Spleen (tissue), 7 donors: ENCODE data around the gene SCGB2B2.

Experiments used
- POLR2A ChIP-seq, 3 donors: fragments of 450-650 bp; IDR thresholded peaks; one replicate each; pipeline ENCODE4 v1.5.1; 2017; ENCODE audit warnings: antibody characterized with exemption in 3 of 3, mild to moderate bottlenecking in 1 of 3
- POLR2AphosphoS5 ChIP-seq, 3 donors: sonication (generic); formaldehyde crosslinking; IDR thresholded peaks; one replicate each; pipeline ENCODE4 v1.5.1; 2017; ENCODE audit warnings: antibody characterized with exemption in 3 of 3
- TF ChIP-seq, protein P1 (sequence below), 11 experiments: fragments of 200-600 bp in 7 of 11; fragments of 450-650 bp in 4 of 11; sonication (generic) in 4 of 11; IDR thresholded peaks in 8 of 11; conservative IDR thresholded peaks in 3 of 11; 1 replicate in 7 of 11; 2 replicates in 4 of 11; pipeline versions ENCODE4 v1.4.0 to v1.8.0; 2016 to 2021; ENCODE audit warnings: antibody characterized with exemption in 11 of 11, inconsistent platforms in 4 of 11, mild to moderate bottlenecking in 1 of 11
- donor health status: DM: no; HTN: no; CAD: no; lungs with moderate emphysema.
- donor health status: DM: no; HTN: no; CAD: no.
- donor health status: DM: no; HTN: no; CAD: no.

DNA sequence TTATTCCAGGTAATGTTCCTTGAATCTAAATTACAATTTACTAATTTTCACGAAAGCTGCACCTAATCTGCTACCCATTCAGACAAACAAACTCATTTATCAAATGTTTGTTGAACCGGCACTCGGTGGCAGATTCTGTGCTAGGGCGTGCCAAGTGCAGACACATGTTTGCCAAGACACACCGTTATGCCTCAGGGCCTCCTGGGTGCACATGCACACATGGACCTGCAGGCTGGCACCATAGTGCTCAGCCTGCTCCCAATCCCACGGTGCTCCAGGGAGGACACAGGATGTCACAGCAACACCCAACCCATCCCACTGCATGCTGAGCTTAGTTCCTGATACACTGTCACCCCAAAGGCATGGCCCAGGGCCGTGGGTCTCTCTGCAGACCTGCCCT lies 7.7 kb downstream of the SCGB2B2 start:
- TF ChIP-seq, protein P1, sequence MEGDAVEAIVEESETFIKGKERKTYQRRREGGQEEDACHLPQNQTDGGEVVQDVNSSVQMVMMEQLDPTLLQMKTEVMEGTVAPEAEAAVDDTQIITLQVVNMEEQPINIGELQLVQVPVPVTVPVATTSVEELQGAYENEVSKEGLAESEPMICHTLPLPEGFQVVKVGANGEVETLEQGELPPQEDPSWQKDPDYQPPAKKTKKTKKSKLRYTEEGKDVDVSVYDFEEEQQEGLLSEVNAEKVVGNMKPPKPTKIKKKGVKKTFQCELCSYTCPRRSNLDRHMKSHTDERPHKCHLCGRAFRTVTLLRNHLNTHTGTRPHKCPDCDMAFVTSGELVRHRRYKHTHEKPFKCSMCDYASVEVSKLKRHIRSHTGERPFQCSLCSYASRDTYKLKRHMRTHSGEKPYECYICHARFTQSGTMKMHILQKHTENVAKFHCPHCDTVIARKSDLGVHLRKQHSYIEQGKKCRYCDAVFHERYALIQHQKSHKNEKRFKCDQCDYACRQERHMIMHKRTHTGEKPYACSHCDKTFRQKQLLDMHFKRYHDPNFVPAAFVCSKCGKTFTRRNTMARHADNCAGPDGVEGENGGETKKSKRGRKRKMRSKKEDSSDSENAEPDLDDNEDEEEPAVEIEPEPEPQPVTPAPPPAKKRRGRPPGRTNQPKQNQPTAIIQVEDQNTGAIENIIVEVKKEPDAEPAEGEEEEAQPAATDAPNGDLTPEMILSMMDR (IDR thresholded peaks at IDR 0.05 in 8 of 11, conservative IDR thresholded peaks at IDR 0.05 in 3 of 11): no peak
- TF ChIP-seq POLR2AphosphoS5 (IDR thresholded peaks at IDR 0.05): no peak
- no peak for TF ChIP-seq POLR2A (IDR thresholded peaks at IDR 0.05)
